Left lung (tissue), 10 donors: ENCODE measurements around the gene ADGRG6. TPM values are rescaled to one million over a fixed set of nuclear protein-coding genes. Genes with fewer than 3 reads are reported as not detected.

Source experiments
- ATAC-seq: fragments of 200-7000 bp; cut with Tn5 transposase; one replicate; pipeline ENCODE4 v1.9.1; 2020; ENCODE audit warnings: moderate library complexity
- DNase-seq, 4 donors: peaks; one replicate each; pipeline ENCODE4 v3.0.0-alpha.2; 2013 to 2020
- H3K27ac ChIP-seq, 2 donors: fragments of 200-600 bp; sonication (generic) in 1 of 2; one replicate each; pipeline versions ENCODE4 v1.5.0 to v1.8.0; 2020 to 2021
- H3K27me3 ChIP-seq, 2 donors: fragments of 200-600 bp; sonication (generic) in 1 of 2; one replicate each; pipeline versions ENCODE4 v1.5.0 to v1.8.0; 2020 to 2021
- H3K36me3 ChIP-seq, 2 donors: fragments of 200-600 bp; sonication (generic) in 1 of 2; one replicate each; pipeline versions ENCODE4 v1.5.0 to v1.8.0; 2020 to 2021
- H3K4me1 ChIP-seq, 2 donors: fragments of 200-600 bp; one replicate each; pipeline ENCODE4 v1.8.0; 2021
- H3K4me3 ChIP-seq, 2 donors: fragments of 200-600 bp; sonication (generic) in 1 of 2; one replicate each; pipeline versions ENCODE4 v1.5.0 to v1.8.0; 2020 to 2021; ENCODE audit warnings: mild to moderate bottlenecking in 1 of 2
- H3K9me3 ChIP-seq, 2 donors: fragments of 200-600 bp; sonication (generic) in 1 of 2; one replicate each; pipeline versions ENCODE4 v1.5.0 to v1.8.0; 2020 to 2021
- CTCF ChIP-seq, 2 donors: fragments of 200-600 bp; sonication (generic) in 1 of 2; IDR thresholded peaks; one replicate each; pipeline versions ENCODE4 v1.5.0 to v1.8.0; 2021; ENCODE audit warnings: antibody characterized with exemption in 2 of 2
- intact Hi-C, 2 donors: fragments of 100-400 bp; cut with DNase I; formaldehyde crosslinking; loops; one replicate each; pipeline versions ENCODE4 v1.11.2 to v1.14.2; 2022
- polyA plus RNA-seq, 6 donors: library from polyadenylated mRNA; unstranded; fragments of 120-200 nt; gene quantifications; one replicate each; pipeline ENCODE4 v1.2.1, GENCODE V29; 2013; ENCODE audit not compliant: insufficient read length in 6 of 6
- total RNA-seq, 2 donors: library from RNA; stranded (reverse); fragmentation: NEBNext Ultra II Directional; extraction: Animal tissue kit (Norgen Biotek cat#: 25700); gene quantifications; one replicate each; pipeline ENCODE4 v1.2.1, GENCODE V29; 2021
- donor health status: DM: no; HTN: yes; CAD: no.
- donor health status: DM: no; HTN: no; CAD: no.

ADGRG6 gene
- total and polyA plus RNA-seq, 8 donors, result 34.2 to 160 (median 137) TPM

GRCh38 chr6:142408409-142408808, 106.6 kb downstream of the ADGRG6 start:
- H3K4me1 ChIP-seq, result no peaks in the 10 kb centered on the region
- no peak overlapping the region for H3K4me3 ChIP-seq
- DNase-seq, result no peak
- intact Hi-C loops, result no loop called here
- no peaks in the 10 kb centered on the region for H3K9me3 ChIP-seq
- no peak for ATAC-seq
- H3K27me3 ChIP-seq, result no peaks in the 10 kb centered on the region
- no peak overlapping the region for H3K27ac ChIP-seq
- H3K36me3 ChIP-seq, result no peaks in the 10 kb centered on the region
- no peak for TF ChIP-seq CTCF (IDR thresholded peaks at IDR 0.05)

- H3K4me1 ChIP-seq, result no peaks in the 10 kb centered on the region
- H3K9me3 ChIP-seq, result no peaks in the 10 kb centered on the region
- no peak overlapping the region for H3K27ac ChIP-seq
- no peak for TF ChIP-seq CTCF (IDR thresholded peaks at IDR 0.05)
- DNase-seq (no peak), ATAC-seq (no peak)
- H3K27me3 ChIP-seq, result no peaks in the 10 kb centered on the region
- intact Hi-C loops, result no loop called here
- no peak overlapping the region for H3K4me3 ChIP-seq
- no peaks in the 10 kb centered on the region for H3K36me3 ChIP-seq
These were observed 108.0 kb downstream of the ADGRG6 start for GRCh38 chr6:142409794-142410193.

GRCh38 chr6:142411145-142411544, 109.3 kb downstream of the ADGRG6 start:
- Histone ChIP-seq H3K4me1 (no peaks in the 10 kb centered on the region), H3K36me3 (no peaks in the 10 kb centered on the region), H3K9me3 (no peaks in the 10 kb centered on the region), H3K4me3 (no peak overlapping the region), H3K27me3 (no peaks in the 10 kb centered on the region), H3K27ac (no peak overlapping the region)
- DNase-seq (no peak), ATAC-seq (no peak)
- intact Hi-C loops, result no loop called here
- TF ChIP-seq CTCF (IDR thresholded peaks at IDR 0.05), result no peak

DNA sequence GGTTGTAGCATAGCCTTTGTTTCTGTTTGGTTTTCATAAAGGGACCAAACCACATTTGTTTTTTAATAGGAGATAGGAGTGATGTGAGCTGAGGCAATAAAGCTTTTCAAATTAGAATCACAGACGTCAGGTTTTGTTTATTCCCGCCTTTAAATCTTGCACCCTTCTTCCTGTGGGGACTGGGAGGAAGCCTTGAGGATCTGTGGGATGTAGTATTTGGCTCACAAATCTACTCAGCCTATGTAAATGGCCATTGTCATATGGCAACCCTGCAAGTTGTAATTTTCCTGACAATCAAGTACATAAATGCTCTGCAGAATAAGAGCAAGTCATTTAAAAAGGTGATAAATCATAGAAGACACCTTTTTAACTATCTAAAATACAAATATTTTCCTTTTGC, 110.4 kb downstream of the ADGRG6 start:
- no peaks in the 10 kb centered on the region for H3K4me1 ChIP-seq
- no peak overlapping the region for H3K4me3 ChIP-seq
- no peak for ATAC-seq
- no peaks in the 10 kb centered on the region for H3K9me3 ChIP-seq
- DNase-seq, result no peak
- H3K27ac ChIP-seq, result no peak overlapping the region
- no peak for TF ChIP-seq CTCF (IDR thresholded peaks at IDR 0.05)
- no peaks in the 10 kb centered on the region for H3K27me3 ChIP-seq
- intact Hi-C loops, result no loop called here
- H3K36me3 ChIP-seq, result no peaks in the 10 kb centered on the region

DNA sequence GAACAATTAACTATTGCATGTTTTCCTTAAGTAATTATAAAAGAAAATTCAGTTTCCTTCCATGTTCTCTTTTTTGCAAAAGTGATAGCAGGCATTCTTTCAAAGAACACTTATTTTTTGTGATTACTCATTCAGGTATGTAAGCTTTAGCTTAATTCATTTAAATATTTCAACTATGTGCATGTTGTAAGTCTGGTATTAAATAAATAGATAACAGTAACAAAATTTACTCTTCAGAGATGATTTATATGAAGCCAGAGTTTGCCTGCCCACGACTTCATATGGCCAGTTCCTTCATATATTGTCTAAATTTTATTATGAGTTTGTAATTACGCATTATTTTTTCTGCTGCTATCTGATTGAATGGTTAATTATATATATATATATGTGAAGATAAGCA, 110.9 kb downstream of the ADGRG6 start:
- intact Hi-C loops, result no loop called here
- TF ChIP-seq CTCF (IDR thresholded peaks at IDR 0.05), result no peak
- H3K27me3 ChIP-seq, result no peaks in the 10 kb centered on the region
- no peak overlapping the region for H3K4me3 ChIP-seq
- no peak overlapping the region for H3K27ac ChIP-seq
- DNase-seq, result no peak
- no peaks in the 10 kb centered on the region for H3K4me1 ChIP-seq
- no peak for ATAC-seq
- H3K9me3 ChIP-seq, result no peaks in the 10 kb centered on the region
- no peaks in the 10 kb centered on the region for H3K36me3 ChIP-seq
